T-helper 1 cell treated with Interleukin-12 subunit alpha and Interleukin-12 subunit beta and Interleukin-4 antibody, amounts not matched to agents 30 μg/mL and 1 μg/mL, for 36 hours (primary cell): ENCODE results near the gene ULK2.
"Not testable (repeated sequence)": the region's sequence is repeated elsewhere in the genome, so short reads cannot be mapped to it uniquely, and the experiment has no call there.

Source experiments
- H3K27ac Mint-ChIP-seq: one replicate; pipeline ENCODE4 v1.8.0; 2021; ENCODE audit warnings: mild to moderate bottlenecking, mixed read lengths
- H3K27me3 Mint-ChIP-seq: one replicate; pipeline ENCODE4 v1.8.0; 2021; ENCODE audit warnings: low read depth, mixed read lengths
- H3K36me3 Mint-ChIP-seq: one replicate; pipeline ENCODE4 v1.8.0; 2021; ENCODE audit warnings: low read depth, mixed read lengths
- H3K4me1 Mint-ChIP-seq: one replicate; pipeline ENCODE4 v1.8.0; 2021; ENCODE audit warnings: low read depth, mixed read lengths
- H3K4me3 Mint-ChIP-seq: one replicate; pipeline ENCODE4 v1.8.0; 2021; ENCODE audit warnings: mild to moderate bottlenecking, moderate library complexity, mixed read lengths
- H3K9me3 Mint-ChIP-seq: one replicate; pipeline ENCODE4 v1.8.0; 2021; ENCODE audit warnings: mixed read lengths

ULK2 gene

DNA sequence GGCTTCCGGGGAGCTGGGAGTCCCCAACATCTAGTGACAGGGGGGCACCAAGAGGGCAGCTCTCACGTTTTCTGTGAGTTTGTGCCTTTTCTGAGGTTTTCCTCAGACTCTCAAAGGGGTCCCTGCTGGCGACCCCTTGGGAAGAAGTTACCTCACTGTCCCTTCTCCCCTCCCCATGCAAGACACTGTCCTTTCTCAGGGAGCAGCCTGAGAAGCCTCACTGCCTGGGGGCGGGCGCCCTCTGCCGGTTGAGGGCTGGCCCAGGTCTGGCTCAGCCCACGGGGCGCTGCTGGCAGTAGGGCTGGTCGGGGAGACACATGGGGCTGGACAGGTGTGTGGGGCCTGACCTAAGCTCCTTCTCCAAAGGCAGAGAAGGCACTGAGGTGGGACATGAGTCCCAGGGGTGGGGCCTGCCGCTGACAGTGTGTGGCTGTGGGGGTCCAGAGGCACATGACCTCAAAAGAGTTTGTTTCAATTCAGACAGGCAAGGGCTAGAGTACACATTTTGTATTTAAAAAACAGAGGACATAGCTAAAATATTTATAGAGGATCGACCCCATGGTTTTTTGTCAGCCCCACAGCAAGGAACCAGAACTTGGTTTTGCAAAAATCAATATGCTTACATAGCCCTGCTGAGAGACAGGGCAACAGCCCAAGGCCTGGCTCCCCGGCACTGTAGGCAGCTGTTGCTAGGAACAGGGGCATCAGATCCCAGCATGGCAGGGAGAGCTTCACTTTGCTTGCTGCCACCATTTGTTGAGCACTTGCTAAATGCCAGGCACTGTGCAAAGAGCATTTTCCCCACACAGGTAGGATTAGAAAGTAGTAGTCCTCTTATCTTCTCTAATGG, 101.1 kb downstream of the ULK2 start:
- Mint-ChIP-seq H3K9me3 (no peaks in the 10 kb centered on the region), H3K27ac (no peak overlapping the region), H3K36me3 (peaks cover 5% of the 10 kb centered on the region), H3K4me1 (peaks cover 28% of the 10 kb centered on the region), H3K27me3 (no peaks in the 10 kb centered on the region), H3K4me3 (no peak overlapping the region)

DNA sequence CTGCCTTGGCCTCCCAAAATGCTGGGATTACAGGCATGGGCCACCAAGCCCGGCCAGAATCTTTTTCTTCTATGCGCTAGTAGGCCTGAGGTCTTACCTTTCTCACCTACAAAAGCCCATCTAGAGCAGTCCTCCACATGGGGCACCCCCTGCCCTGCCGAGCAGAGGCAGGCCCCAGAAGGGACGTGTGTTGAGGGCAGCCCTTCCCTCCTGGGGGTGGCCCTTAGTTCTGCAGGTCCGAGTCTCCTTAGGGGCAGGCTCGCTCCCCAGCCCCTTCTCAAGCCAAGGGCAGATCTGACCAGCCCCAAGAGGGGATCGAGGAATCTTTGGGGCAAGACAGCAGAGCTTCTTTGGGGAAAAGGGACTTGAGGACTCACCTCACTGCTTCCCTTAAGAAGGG, 101.7 kb downstream of the ULK2 start:
- no peaks in the 10 kb centered on the region for H3K27me3 Mint-ChIP-seq
- H3K4me1 Mint-ChIP-seq: peaks cover 21% of the 10 kb centered on the region

DNA sequence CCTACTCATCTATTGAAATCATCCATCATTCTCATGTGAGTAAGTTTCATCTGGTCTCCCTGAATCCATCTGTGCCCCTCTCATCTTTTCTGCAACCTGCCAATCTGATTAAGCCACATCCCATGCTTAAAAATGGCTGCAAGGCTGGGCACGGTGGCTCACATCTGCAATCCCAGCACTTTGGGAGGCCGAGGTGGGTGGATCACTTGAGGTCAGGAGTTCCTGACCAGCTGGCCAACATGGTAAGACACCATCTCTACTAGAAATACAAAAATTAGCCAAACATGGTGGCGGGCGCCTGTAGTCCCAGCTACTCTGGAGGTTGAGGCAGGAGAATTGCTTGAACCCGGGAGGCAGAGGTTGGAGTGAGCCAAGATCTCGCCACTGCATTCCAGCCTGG, 103.7 kb downstream of the ULK2 start:
- not testable (repeated sequence) for H3K36me3 Mint-ChIP-seq, H3K27ac Mint-ChIP-seq, H3K9me3 Mint-ChIP-seq, H3K27me3 Mint-ChIP-seq, H3K4me3 Mint-ChIP-seq
- H3K4me1 Mint-ChIP-seq: peaks cover 15% of the 10 kb centered on the region

More for the DNA sequence above, 101.7 kb downstream of the ULK2 start:
- H3K36me3 Mint-ChIP-seq: peaks cover 5% of the 10 kb centered on the region
- no peak overlapping the region for H3K27ac Mint-ChIP-seq
- no peak overlapping the region for H3K4me3 Mint-ChIP-seq
- H3K9me3 Mint-ChIP-seq: no peaks in the 10 kb centered on the region

DNA sequence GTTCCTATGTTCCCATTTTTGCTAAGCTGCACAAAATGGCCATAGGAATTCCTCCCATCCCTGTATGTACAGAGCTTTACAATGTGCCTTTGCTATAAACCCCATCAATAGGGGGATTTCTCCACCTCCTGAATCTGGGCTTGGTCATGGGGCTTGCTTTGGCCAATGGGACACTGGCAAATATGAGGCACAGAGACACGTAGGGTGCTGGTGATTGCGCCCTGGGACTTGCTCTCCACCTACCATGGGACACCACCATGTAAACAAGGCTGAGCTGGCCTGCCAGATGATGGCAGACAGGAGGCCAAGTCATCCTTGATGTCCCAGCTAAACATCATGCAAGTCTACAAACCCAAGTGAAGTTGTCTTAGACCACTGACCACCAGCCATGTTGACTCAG, 104.3 kb downstream of the ULK2 start:
- H3K36me3 Mint-ChIP-seq: no peaks in the 10 kb centered on the region
- no peaks in the 10 kb centered on the region for H3K27me3 Mint-ChIP-seq
- H3K9me3 Mint-ChIP-seq: no peaks in the 10 kb centered on the region
- H3K4me1 Mint-ChIP-seq: peaks cover 11% of the 10 kb centered on the region
- no peak overlapping the region for H3K27ac Mint-ChIP-seq
- H3K4me3 Mint-ChIP-seq: no peak overlapping the region

GRCh38 chr17:19762515-19762961, 105.2 kb downstream of the ULK2 start:
- H3K9me3 Mint-ChIP-seq: no peaks in the 10 kb centered on the region
- H3K36me3 Mint-ChIP-seq: no peaks in the 10 kb centered on the region
- H3K4me3 Mint-ChIP-seq: no peak overlapping the region
- peaks cover 5% of the 10 kb centered on the region for H3K4me1 Mint-ChIP-seq
- no peak overlapping the region for H3K27ac Mint-ChIP-seq
- H3K27me3 Mint-ChIP-seq: no peaks in the 10 kb centered on the region

DNA sequence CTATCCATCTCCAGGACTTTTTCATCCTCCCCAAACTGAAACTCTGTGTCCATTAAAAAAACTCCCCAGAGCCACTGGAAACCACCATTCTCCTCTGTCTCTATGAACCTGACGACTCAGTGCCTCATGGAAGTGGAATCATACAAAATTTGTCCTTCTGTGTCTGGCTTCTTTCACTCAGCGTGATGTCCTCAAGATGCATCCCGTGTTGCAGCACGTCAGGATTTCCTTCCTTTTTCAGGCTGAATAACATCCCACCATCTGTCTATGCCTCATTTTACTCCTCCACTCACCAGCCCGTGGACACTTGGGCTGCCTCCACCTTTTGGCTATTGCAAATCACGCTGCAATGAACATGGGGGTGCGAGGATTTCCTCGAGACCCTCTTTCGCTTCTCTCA, 107.0 kb downstream of the ULK2 start:
- no peak overlapping the region for H3K27ac Mint-ChIP-seq
- no peaks in the 10 kb centered on the region for H3K9me3 Mint-ChIP-seq
- no peak overlapping the region for H3K4me3 Mint-ChIP-seq
- H3K4me1 Mint-ChIP-seq: no peaks in the 10 kb centered on the region
- no peaks in the 10 kb centered on the region for H3K36me3 Mint-ChIP-seq
- no peaks in the 10 kb centered on the region for H3K27me3 Mint-ChIP-seq

GRCh38 chr17:19759568-19760549, 107.9 kb downstream of the ULK2 start:
- Mint-ChIP-seq H3K27me3 (no peaks in the 10 kb centered on the region), H3K27ac (no peak overlapping the region)

DNA sequence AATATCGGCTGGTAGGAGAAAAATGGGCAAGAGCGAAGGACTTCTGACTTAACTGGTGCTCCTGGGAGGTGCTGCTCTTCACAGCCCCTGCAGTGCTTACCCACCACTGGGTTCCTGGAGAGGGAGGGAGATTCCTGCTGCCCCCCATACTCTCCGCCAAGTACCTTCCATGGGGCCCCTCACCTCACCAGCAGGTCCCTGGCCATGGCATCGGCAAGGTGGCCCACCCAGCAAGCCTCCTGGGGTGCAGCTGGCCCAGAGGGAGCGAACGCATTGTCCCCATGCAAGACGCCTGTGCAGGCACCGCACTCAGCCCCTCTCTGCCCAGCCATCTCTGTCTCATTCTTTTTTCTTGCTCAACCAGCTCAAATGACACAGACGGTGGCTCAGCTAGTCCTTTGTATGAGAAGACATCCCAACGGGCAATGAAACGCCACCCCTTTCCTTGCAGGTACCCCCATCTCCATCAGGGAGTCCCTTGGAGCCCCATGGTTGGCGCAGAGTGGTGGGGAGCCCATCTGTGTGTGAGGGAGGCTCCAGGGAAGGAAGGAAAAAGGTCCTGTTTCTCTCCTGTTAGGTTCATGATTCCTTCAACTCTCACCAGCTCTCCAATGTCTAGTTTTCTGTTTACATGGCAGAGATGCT, 110.1 kb downstream of the ULK2 start:
- H3K36me3 Mint-ChIP-seq: no peaks in the 10 kb centered on the region
- no peak overlapping the region for H3K27ac Mint-ChIP-seq
- no peaks in the 10 kb centered on the region for H3K4me1 Mint-ChIP-seq
- H3K27me3 Mint-ChIP-seq: no peaks in the 10 kb centered on the region
- no peaks in the 10 kb centered on the region for H3K9me3 Mint-ChIP-seq
- H3K4me3 Mint-ChIP-seq: no peak overlapping the region

More at GRCh38 chr17:19759568-19760549, 107.9 kb downstream of the ULK2 start:
- Mint-ChIP-seq H3K4me3 (no peak overlapping the region), H3K9me3 (no peaks in the 10 kb centered on the region), H3K36me3 (no peaks in the 10 kb centered on the region), H3K4me1 (no peaks in the 10 kb centered on the region)

GRCh38 chr17:19756546-19756945, 111.2 kb downstream of the ULK2 start:
- no peaks in the 10 kb centered on the region for H3K4me1 Mint-ChIP-seq
- no peaks in the 10 kb centered on the region for H3K27me3 Mint-ChIP-seq
- no peak overlapping the region for H3K27ac Mint-ChIP-seq
- H3K36me3 Mint-ChIP-seq: no peaks in the 10 kb centered on the region
- no peak overlapping the region for H3K4me3 Mint-ChIP-seq
- no peaks in the 10 kb centered on the region for H3K9me3 Mint-ChIP-seq

- H3K9me3 Mint-ChIP-seq: no peaks in the 10 kb centered on the region
- H3K27me3 Mint-ChIP-seq: no peaks in the 10 kb centered on the region
- no peaks in the 10 kb centered on the region for H3K4me1 Mint-ChIP-seq
- no peak overlapping the region for H3K27ac Mint-ChIP-seq
- H3K36me3 Mint-ChIP-seq: no peaks in the 10 kb centered on the region
- no peak overlapping the region for H3K4me3 Mint-ChIP-seq
Observed at GRCh38 chr17:19755821-19756510, 111.8 kb downstream of the ULK2 start.

- Mint-ChIP-seq H3K36me3 (no peaks in the 10 kb centered on the region), H3K4me1 (no peaks in the 10 kb centered on the region), H3K9me3 (no peaks in the 10 kb centered on the region), H3K27me3 (no peaks in the 10 kb centered on the region), H3K4me3 (no peak overlapping the region), H3K27ac (no peak overlapping the region)
Observed at GRCh38 chr17:19755392-19755791, 112.3 kb downstream of the ULK2 start.

DNA sequence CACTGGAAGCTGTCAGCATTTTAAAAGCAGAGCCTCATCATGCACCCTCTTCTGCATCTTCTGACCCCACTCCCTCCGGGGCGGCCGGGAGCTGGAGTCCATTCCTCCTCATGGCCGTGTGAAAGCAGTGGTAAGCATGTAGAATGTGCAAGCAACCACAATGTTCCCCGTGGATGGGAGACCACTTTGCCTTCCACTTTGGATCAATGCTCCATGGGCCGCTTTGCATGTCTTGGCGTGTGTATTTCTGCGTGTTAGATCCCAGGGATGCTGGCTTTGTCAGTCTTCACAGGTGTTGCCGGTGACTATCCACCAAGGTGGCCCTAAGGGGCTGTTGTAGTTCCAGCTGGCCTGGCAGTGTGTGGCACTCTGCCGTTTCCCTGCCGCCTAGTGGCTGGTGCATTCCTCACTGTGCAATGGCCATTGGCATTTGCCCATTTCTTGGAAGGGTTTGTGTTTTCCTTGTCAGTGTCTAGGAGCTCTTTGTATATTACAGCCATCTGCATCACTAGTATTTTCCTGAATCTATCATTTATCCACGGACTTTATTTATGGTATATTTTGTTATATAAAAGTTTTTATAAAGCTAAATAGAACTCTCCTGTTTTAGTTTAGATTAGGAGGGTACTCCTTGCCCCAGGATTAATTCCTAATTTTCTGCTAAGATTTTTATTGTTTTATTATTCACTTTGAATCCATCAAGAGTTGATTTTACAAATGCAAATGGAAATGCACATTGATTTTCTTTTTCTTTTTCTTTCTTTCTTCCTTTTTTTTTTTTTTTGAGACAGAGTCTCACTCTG, 113.9 kb downstream of the ULK2 start:
- H3K4me1 Mint-ChIP-seq: no peaks in the 10 kb centered on the region
- no peak overlapping the region for H3K27ac Mint-ChIP-seq
- H3K27me3 Mint-ChIP-seq: no peaks in the 10 kb centered on the region
- no peaks in the 10 kb centered on the region for H3K36me3 Mint-ChIP-seq
- no peak overlapping the region for H3K4me3 Mint-ChIP-seq
- no peaks in the 10 kb centered on the region for H3K9me3 Mint-ChIP-seq

DNA sequence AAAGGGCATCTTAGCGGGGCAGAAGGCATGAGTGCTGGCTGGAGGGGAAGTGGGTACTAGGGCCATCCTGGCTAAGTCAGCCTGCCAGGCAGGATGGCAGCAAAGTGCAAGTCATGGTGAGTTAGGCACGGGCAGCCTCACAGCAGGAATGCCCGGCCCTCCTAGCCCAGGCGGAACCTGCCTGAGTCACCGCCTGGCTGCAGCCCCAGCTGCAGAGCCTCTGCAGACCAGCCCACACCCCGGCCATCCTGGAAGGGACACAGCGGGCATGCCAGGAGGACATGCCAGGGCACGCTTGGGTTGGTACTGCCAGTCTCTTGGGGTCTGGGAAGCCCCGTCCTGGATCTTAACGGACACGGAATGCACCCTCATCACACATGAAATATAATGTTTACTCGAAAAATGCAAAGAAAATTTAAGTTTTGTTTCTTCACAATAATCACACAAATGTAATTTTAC, 114.7 kb downstream of the ULK2 start:
- no peak overlapping the region for H3K4me3 Mint-ChIP-seq
- H3K27me3 Mint-ChIP-seq: no peaks in the 10 kb centered on the region
- H3K27ac Mint-ChIP-seq: no peak overlapping the region
- no peaks in the 10 kb centered on the region for H3K4me1 Mint-ChIP-seq
- no peaks in the 10 kb centered on the region for H3K9me3 Mint-ChIP-seq
- H3K36me3 Mint-ChIP-seq: no peaks in the 10 kb centered on the region
